GM18867 (cell line): ENCODE measurements around the gene GPR32.
A peak's percentile ranks its signal among the peaks of the same experiment; 100 is the strongest.
"Not testable (repeated sequence)": the region's sequence is repeated elsewhere in the genome, so short reads cannot be mapped to it uniquely, and the experiment has no call there.

Source experiments
- ATAC-seq: cut with Tn5 transposase; IDR thresholded peaks from one replicate; pipeline ENCODE4 v1.9.1; 2021; ENCODE audit warnings: mild to moderate bottlenecking, moderate library complexity; ENCODE audit not compliant: unreplicated experiment

The GPR32 gene

DNA sequence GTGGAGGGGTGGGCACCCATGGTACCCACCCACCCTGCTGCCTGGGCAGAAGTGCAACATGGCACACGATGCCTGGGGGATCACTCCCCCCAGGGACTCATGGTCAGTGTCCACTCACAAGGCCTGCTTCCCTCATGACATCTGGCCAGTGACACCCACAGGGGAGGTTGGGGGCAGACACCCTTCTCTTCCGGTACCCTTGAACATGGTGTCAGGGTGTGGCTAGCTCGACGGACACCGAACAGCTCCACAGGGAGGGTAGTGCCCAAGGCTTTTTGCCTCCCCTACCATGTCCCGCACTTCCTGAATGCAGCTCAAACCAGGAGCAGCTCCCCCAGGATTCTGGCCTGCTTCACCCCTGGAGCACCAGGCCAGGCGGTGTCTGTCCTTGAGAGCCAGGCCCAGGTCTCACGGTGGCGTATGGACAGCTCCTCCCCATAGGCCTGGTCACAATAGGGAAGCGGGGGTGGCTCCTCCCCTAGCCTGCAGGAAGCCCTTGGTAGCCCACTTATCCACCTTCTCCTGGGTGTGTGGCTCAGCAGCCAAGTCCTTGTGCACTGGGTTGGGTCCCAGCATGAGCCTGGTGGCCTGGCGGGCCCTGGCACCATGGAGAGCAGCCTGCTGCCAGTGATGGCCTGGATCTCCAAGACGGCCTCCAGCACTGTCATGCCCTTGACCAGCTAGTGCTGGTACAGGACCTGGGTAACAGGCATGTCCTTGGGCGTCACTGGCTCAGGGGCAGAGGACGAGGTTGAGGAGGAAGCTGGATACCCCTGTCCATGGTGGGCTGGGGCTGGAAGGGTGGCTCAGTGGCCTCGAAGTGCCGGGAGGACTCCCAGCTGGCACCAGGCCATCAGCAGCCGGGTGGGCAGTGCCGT lies 27.8 kb downstream of the GPR32 start:
- no peak for ATAC-seq

DNA sequence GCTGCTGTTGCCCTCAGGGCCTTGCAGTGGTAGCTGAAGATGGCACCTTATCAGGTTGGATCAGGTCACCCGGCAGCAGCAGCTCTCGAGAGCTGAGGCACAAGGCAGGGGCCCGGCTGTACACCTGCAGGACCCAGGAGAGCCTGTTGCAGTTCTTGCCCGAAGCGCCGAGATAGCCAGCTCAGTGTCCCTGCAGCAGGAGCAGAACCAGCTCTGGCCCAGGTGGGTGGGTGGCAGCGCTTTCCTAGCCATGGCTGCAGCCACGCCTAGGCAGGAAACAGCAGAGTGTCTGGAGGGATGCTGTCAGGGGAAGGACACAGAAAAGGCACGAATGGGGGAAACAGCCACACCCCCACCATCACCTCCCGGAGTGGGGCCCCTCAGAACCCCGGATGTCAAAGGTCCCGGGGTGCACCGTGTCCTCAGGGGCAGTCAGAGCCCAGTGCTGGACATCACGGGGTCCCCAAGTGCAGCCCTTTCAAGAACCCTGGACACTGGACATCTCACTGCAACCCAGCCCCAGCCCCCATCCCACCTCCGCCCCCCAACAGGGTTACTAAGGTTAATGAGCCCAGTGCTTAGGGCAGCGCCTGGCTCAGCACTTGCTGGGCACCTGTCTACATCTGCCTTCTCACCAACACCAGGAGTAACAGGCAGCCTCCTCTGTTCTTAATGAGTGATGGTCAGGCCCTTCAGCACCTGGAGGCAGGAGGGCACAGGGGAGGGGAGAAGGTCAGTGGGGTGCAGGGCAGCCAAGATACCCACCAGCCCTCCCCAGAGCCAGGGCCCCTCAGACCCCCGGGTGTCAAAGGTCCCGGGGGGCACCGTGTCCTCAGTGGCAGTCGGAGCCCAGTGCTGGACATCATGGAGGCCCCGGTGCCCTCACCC lies 28.6 kb downstream of the GPR32 start:
- ATAC-seq: no peak

DNA sequence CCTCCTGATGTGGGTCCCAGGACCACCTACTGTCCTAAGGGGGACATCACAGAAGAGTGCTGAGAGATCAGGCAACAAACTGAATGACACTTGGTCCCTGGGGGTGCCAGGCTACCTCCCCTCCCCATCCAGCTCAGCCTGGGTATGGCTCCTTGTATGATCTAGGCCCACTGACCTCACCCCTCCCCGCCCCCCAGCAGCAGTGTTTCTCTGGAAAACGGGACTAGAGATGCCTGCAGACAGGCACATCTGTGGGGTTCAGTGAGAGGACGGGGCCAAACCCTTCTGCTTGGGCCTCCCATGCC lies 29.2 kb downstream of the GPR32 start:
- ATAC-seq: no peak

DNA sequence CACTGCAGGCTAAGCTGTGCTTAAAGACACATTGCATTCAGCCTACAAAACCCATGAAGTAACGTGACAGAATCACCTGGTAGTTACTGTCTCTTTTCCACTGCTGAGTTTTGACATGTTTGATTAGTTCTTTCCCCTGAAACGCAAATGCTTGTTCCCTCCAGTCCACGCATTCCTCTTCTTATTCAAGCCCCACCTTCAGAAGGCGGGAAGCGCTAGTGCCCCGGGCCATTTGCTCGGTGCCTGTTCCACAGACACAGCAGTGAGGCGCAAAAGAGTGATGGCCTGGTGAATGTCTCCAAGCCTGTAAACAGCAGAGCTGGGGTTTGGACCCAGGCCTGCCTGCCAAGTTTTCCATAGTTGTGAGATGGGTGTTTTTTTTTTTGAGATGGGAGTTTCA lies 30.8 kb downstream of the GPR32 start:
- ATAC-seq: no peak

DNA sequence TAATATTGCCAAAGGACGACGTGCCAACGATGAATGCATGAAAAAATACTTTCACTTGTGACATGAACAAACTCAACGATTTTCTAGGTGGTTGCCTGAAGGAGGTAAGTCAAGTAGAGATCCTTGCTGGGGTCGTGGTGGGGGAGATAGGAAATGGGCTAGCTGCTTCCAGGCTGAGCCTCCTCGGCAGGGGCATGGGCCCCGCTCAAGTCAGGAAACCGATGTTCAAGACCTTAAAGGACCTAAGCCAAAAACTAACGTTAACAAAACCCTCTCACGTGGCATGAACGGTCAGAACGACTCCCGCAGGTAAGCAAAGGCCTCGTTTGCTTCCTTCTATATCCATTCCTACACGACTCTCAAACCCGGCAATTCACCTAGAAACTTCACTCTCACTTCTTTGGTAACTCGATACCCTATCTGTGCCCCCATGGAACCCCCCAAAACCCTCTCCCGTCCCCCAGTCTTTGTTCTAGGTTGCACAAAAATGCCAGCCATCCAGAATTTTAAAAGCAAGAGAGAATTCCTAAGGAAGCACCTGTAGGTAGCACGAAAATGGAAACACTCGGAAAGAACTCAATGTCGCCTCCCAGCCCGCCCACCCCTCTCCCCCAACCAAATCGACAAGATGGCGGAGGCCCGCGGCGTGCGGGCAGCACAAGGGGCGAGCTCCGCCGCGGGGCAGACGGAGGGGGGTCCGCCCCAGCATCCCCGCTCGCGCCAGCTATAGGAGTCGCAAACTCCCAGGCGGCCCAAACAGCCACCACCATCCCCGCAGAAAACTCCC lies 33.6 kb downstream of the GPR32 start:
- ATAC-seq: no peak

DNA sequence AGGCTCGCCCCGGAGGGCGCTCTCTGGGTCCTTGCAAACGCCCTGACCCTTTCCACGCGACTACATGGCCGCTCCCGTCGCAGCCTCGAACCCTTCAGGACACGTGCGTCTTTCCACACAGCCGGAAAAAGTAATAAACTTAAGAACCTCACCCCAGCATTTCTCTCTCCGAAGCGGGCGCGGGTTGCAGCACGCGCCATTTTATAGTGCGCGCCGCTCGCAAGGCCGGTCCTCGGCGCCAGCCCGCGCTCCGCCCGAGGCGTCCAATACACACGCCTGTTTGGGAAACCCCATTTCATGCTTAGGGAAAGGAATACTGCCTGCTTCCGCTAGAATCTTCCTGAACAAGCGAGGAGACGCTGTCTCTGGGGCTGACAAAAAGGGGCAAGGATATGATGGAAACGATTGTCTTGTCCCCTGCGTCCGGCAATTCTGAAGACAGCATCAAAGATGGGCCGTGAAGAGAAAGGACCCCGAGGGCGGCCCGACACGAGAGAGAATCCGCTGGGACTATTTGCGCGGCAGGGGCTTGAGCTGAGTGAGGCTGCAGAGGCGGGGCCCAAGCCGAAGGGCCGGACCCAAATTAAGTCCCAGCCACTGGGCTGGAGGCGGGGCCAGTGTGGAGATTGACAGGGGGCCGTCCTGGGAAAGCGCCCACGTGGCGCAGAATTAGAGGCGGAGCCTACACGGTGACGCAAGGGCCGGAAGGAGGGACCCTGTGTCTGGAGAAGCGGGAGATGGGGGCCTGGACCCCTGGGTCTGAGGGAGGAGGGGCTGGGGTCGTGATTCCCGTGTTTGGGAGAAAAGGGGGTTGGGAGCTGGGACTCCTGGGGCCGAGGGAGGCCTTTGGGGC lies 34.4 kb downstream of the GPR32 start:
- ATAC-seq: peak; percentile 87

DNA sequence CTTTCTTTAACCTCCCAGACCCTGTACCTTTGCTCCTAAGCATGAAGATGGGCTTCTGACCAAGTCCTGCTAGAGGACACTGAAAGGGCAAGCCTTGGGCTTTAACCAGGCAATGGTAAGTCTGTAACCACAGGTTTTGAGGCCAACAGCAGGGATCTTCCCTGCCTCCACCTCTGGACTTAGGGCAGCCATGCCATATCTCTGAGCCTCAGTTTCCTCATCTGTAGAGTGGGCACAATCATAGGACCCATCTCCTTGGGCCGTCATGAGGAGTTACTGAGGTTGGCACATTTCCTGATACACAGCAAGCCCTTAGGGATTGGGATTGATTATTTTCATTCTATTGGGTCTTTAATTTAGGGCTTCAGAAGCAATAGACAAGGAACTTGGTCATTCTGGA lies 38.6 kb downstream of the GPR32 start:
- no peak for ATAC-seq

DNA sequence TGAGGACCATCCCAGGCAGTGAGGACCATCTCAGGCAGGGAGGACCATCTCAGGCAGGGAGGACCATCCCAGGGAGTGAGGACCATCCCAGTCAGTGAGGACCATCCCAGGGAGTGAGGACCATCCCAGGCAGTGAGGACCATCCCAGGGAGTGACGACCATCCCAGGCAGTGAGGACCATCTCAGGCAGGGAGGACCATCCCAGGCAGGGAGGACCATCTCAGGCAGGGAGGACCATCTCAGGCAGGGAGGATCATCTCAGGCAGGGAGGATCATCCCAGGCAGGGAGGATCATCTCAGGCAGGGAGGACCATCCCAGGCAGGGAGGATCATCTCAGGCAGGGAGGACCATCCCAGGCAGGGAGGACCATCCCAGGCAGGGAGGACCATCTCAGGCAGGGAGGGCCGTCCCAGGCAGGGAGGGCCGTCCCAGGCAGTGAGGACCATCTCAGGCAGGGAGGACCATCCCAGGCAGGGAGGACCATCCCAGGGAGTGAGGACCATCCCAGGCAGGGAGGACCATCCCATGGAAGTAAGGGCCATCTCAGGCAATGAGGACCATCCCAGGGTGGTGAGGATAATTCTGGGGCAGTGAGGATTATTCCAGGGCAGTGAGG lies 41.5 kb downstream of the GPR32 start:
- not testable (repeated sequence) for ATAC-seq

DNA sequence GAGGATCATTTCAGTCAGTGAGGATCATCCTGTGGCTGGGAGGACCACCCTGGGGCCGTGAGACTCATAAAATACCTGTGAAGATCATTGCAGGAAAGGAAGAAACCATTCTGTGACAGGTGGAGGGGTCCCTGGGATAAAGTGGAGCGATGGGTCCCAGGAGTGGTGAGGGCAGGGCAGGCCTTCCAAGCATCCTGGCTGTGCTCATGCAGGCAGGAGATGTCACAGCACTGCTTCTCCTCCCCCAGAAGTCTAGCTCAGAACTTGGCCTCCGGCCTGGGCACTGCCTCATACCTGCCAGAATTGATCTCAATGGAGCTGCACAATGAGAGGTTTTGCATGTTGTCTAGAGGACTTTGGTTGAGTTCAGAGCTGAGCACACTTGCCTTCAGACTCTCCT lies 42.2 kb downstream of the GPR32 start:
- ATAC-seq: no peak

DNA sequence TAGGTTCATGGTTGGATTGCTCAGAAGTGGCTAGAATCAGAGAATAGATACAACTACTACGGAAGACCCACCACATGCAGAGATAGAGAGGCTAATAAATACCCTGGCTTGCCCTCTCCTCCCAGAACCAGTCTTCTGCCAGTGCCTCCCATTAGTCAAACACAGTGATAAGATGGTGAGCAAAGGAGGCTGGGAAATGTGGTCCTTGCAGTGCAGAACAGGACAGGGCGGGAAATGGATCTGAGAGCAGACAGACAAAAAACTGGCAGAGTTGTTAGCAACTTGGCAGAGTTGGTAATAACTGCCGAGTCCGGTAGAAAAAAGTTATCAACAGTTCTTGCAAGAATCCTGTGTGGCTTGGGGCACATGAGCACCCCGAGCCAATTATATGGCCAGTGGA lies 44.6 kb downstream of the GPR32 start:
- no peak for ATAC-seq

DNA sequence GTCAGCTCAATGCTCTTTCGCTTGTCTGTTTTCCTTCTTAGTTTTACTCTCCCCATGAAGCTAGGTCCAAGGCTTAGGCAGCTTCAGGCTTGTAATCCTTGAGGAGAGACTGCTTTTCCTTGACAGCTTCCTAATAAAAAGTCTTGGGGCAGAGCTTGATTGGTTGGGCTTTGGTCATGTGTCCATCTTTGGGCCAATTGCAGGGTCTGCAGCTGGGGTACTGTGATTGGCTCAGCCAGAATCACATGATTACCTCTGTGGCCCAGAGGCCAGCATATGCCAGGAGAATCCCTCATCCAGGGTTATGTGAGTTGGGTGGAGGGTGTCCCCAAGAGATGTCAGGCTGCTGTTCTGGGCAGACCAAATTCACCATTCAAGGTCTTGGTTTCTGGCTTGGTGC lies 45.2 kb downstream of the GPR32 start:
- ATAC-seq: no peak

DNA sequence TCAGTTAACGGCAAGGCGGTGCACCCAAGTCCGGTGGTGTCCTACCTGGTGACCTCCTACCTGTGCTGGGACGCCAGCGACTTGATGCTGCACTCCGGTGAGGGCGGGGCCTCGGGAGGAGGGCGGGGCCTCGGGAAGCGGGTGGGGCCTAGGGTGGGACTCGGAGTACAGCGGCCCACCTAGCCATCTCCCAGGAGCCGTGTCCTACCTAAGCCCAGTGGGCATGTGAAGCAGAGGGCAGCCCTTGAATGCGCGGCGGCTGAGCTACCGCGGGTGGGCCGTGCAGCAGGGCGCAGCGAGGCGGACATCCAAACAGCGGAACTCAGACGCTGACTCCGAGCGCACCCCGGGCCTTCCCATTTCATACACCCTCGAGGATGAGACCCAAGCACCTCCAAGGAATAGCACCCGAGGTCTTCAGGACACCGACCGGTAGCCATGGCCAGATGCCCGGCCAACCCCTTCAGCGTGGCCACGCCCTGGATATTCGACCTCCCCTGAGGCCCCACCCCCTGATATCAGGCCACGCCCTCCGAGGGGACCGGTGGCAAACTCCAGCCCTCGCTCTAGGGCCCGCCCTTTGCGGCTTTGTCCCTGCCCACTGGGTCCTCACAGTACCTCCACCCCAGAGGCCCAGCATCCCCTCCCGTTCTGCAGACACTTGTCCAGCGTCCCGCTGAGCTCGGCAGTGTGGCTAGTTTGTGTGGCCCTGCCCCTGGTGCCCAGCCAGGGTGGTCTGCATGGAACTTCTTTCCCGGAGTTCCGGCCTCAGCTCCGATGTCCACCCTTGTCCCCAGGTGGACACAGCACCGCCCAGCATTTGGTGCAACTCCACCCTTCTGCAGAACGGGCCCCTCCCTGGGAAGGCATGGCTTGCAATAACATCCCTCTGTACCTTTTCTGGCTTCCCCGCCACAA lies 47.9 kb downstream of the GPR32 start:
- ATAC-seq: peak; percentile 64

DNA sequence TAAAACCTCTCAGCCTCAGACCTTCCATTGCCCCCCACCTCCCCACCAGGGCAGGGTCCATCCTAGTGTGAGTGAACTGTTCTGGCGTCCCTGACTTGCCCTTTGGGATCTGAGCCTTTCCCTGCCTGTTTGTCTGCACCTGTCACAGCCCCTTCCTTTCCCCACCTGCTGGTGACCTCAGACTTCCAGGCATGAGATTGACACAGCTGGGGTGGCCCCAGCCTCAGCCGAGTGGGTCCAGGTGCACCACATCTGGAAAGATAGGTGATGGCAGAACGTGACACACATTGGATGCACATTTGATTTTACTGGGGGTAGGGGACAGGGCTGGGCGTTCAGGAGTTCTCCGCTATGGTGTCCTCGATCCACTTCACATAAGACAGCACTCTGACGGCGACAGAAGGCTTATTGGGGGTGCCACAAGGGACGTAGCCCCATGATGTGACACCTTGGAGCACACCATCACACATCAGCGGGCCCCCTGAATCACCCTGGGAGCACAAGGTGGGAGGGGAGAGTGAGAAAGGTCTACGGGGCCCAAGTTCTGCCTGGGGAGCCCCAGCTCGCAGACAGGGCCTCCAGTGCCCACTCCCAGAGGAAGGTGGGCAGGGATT lies 48.7 kb downstream of the GPR32 start:
- ATAC-seq: no peak

DNA sequence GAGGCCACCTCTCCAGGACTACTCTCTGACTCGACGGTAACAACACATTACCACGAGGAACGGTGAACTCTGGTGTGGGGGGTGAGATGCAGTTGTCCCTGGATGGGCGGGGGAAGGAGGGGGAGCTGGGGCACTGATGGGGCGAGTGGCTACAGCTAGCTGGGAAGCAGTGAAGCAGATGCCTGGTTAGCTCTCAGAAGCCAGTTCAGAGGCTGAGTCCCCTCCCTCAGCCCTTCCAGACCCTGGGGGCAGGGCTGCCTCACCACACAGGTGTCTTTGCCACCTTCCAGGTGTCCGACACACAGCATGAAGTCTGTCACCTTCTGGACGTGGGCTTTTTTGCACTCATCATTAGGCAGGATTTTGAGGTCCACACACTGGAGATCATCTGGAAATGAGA lies 49.4 kb downstream of the GPR32 start:
- no peak for ATAC-seq

DNA sequence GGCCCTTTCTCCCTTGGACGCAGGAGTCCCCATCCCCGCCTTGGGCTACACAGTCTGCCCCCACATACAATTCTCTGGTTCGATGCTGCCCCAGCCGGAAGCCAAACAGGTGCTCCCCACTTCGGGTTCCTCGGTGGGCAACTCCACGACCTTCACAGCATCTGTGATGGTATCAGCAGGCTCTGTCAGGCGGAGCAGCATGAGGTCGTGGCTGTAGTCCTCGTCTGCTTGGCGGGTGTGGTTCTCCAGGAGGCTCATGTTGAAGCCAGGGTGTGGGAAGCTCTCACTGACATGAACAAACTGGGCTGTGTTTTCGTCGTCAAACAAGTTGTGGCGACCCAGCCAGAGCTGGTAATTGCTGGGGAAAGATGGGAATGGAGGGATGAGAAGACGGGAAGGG lies 49.8 kb downstream of the GPR32 start:
- no peak for ATAC-seq

DNA sequence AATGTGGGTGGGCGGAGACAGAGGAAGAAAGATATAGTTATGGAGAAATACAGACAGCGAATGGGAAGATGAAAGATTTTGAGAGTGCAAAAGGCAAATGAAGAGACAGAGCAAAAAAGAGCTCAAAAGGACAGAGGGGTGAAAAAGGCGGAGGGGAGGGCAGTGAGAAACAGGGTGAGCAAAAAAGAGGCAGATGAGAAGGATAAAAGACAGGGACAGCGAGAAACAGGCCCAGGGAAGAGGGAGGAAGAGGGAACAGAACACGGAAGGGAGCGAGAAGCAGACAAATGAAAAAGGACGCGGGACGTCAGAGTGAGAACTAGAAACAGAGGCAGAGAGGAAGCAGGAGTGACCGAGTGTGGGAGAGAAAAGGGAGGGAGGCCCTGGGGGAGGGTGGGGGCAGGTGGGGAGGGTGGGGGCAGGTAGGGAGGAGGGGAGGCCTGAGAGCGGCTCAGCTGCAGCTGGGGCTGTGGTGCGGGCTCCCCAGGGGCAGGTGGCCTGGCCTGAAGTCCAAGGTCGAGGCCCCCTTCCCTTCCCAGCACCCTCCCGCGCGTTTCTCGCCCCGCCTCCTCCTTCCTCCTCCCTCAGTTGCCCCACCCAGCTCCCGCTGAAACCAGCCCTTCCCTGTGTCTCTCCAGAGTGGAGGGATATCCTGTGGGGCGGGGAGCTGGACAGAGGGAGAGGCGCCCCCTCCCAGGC lies 50.4 kb downstream of the GPR32 start:
- no peak for ATAC-seq

DNA sequence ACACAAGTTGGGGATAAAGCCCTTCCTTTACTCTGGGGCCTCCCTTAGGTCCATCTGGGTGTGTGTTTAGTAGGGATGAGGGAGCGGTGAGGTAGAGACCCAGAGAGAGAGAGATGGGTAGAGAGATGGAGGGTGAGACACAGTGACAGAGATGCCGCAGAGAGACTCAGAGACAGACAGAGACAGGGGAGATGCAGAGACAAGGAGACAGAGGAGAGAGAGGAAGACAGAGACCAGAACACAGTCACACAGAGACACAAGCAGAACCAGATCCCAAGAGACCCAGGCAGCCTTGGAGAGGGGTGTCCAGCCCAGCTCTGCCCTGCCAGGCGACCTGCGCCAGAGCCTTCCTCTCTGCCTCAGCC lies 51.0 kb downstream of the GPR32 start:
- ATAC-seq: no peak
